Iris pigment epithelial cell (primary cell): ENCODE data around the gene PLA2G5.

Experiments
- DNase-seq: peaks from one replicate; pipeline ENCODE4 v3.0.0-alpha.2; 2011; ENCODE audit warnings: low read depth

Gene PLA2G5

GRCh38 chr1:20090641-20091040 is 20.6 kb downstream of the PLA2G5 start:
- no peak for DNase-seq

- no peak for DNase-seq
Observed at GRCh38 chr1:20093303-20093702, 23.3 kb downstream of the PLA2G5 start.

GRCh38 chr1:20093940-20094391 is 24.0 kb downstream of the PLA2G5 start:
- peak; percentile 7 for DNase-seq

GRCh38 chr1:20095564-20096434 is 25.8 kb downstream of the PLA2G5 start:
- DNase-seq = peak; percentile 20

- DNase-seq = no peak
Observed at GRCh38 chr1:20096840-20097447, 26.9 kb downstream of the PLA2G5 start.

GRCh38 chr1:20099533-20099932 is 29.5 kb downstream of the PLA2G5 start:
- DNase-seq = no peak

- DNase-seq = peak; percentile 62
Observed at GRCh38 chr1:20100632-20101355, 30.8 kb downstream of the PLA2G5 start.

GRCh38 chr1:20102875-20103274 is 32.9 kb downstream of the PLA2G5 start:
- DNase-seq = peak; percentile 89

GRCh38 chr1:20105856-20106255 is 35.9 kb downstream of the PLA2G5 start:
- no peak for DNase-seq

GRCh38 chr1:20107351-20107750 is 37.4 kb downstream of the PLA2G5 start:
- DNase-seq = no peak

- DNase-seq = peak; percentile 4
Observed at GRCh38 chr1:20107796-20108195, 37.8 kb downstream of the PLA2G5 start.

GRCh38 chr1:20108366-20109123 is 38.6 kb downstream of the PLA2G5 start:
- no peak for DNase-seq

GRCh38 chr1:20109223-20109856 is 39.3 kb downstream of the PLA2G5 start:
- DNase-seq = no peak

GRCh38 chr1:20110679-20111078 is 40.7 kb downstream of the PLA2G5 start:
- DNase-seq = peak; percentile 53

GRCh38 chr1:20111452-20111851 is 41.5 kb downstream of the PLA2G5 start:
- no peak for DNase-seq

- DNase-seq = peak; percentile 7
Observed at GRCh38 chr1:20112279-20113000, 42.4 kb downstream of the PLA2G5 start.

GRCh38 chr1:20114021-20114648 is 44.1 kb downstream of the PLA2G5 start:
- DNase-seq = no peak

- DNase-seq = no peak
Observed at GRCh38 chr1:20115479-20115878, 45.5 kb downstream of the PLA2G5 start.

GRCh38 chr1:20115916-20116315 is 45.9 kb downstream of the PLA2G5 start:
- DNase-seq = no peak

- no peak for DNase-seq
Observed at GRCh38 chr1:20117236-20117635, 47.2 kb downstream of the PLA2G5 start.
